Measurements from ENCODE around the gene CNTN1.

GRCh38 chr12:40717576-40717975 lies 25.3 kb downstream of the CNTN1 start:
- no peak for TF ChIP-seq CTCF (IDR thresholded peaks at IDR 0.05)
- no peak for TF ChIP-seq ZBTB33 (IDR thresholded peaks at IDR 0.05; ENCODE audit: borderline replicate concordance, low read depth)
- TF ChIP-seq ELF1 (IDR thresholded peaks at IDR 0.05): no peak
- TF ChIP-seq MAX (IDR thresholded peaks at IDR 0.05; ENCODE audit: low read depth): no peak
- TF ChIP-seq REST (IDR thresholded peaks at IDR 0.05; ENCODE audit: low read depth, low read length): no peak
- TF ChIP-seq POLR2AphosphoS5 (IDR thresholded peaks at IDR 0.05; ENCODE audit: low read depth, low read length): no peak
- TF ChIP-seq PBX3 (IDR thresholded peaks at IDR 0.05): no peak
